ENCODE results near the gene PFKFB3.
A peak's percentile ranks its signal among the peaks of the same experiment; 100 is the strongest.
"Not testable (repeated sequence)": the region's sequence is repeated elsewhere in the genome, so short reads cannot be mapped to it uniquely, and the experiment has no call there.

PFKFB3 gene

GRCh38 chr10:6275022-6275997 lies 72.6 kb downstream of the PFKFB3 start:
- peak; percentile 94 for DNase-seq

- DNase-seq = no peak
These were observed 73.6 kb downstream of the PFKFB3 start for GRCh38 chr10:6276356-6276755.

- DNase-seq = no peak
These were observed 75.9 kb downstream of the PFKFB3 start for GRCh38 chr10:6278519-6279120.

GRCh38 chr10:6279540-6280267 lies 77.0 kb downstream of the PFKFB3 start:
- no peak for DNase-seq

GRCh38 chr10:6280291-6280690 lies 77.6 kb downstream of the PFKFB3 start:
- DNase-seq = no peak

- no peak for DNase-seq
These were observed 79.8 kb downstream of the PFKFB3 start for GRCh38 chr10:6282454-6282958.

GRCh38 chr10:6283655-6284054 lies 80.9 kb downstream of the PFKFB3 start:
- DNase-seq = no peak

GRCh38 chr10:6290621-6291020 lies 87.9 kb downstream of the PFKFB3 start:
- not testable (repeated sequence) for DNase-seq

GRCh38 chr10:6292741-6293151 lies 90.0 kb downstream of the PFKFB3 start:
- no peak for DNase-seq

GRCh38 chr10:6296425-6296824 lies 93.7 kb downstream of the PFKFB3 start:
- DNase-seq = not testable (repeated sequence)

GRCh38 chr10:6296828-6297251 lies 94.1 kb downstream of the PFKFB3 start:
- no peak for DNase-seq

- DNase-seq = no peak
These were observed 94.8 kb downstream of the PFKFB3 start for GRCh38 chr10:6297522-6297921.

GRCh38 chr10:6297951-6298381 lies 95.2 kb downstream of the PFKFB3 start:
- DNase-seq = no peak

- no peak for DNase-seq
These were observed 95.7 kb downstream of the PFKFB3 start for GRCh38 chr10:6298428-6298827.

- no peak for DNase-seq
These were observed 96.5 kb downstream of the PFKFB3 start for GRCh38 chr10:6299234-6299633.

- DNase-seq = no peak
These were observed 97.0 kb downstream of the PFKFB3 start for GRCh38 chr10:6299743-6300105.

GRCh38 chr10:6300106-6300783 lies 97.5 kb downstream of the PFKFB3 start:
- peak; percentile 65 for DNase-seq

GRCh38 chr10:6300784-6301460 lies 98.2 kb downstream of the PFKFB3 start:
- no peak for DNase-seq

GRCh38 chr10:6301488-6302075 lies 98.8 kb downstream of the PFKFB3 start:
- no peak for DNase-seq

Measured in CD4-positive, alpha-beta T cell treated with Interleukin-15 for 1 hour (primary cell).